ENCODE data around the gene OTOA. TPM values are rescaled to one million over a fixed set of nuclear protein-coding genes. Genes with fewer than 3 reads are reported as not detected.

OTOA gene
- total and polyA plus RNA-seq, 2 of the 13 experiments (the other 11 are each of a cell fraction or from before 2014, with no cell fraction given), result 0.05 to 0.15 TPM

GRCh38 chr16:21703589-21704174, 39.9 kb downstream of the OTOA start:
- Histone ChIP-seq H3K4me2 (ENCODE audit: low read depth, low read length) (no peak overlapping the region), H3K79me2 (ENCODE audit: insufficient read depth, low read length) (no peaks in the 10 kb centered on the region), H3K9me3 (ENCODE audit: low read length) (no peaks in the 10 kb centered on the region), H3K9ac (ENCODE audit: insufficient read depth, low read depth, low read length) (no peak overlapping the region), H3K27ac (ENCODE audit: extremely low read length, insufficient read depth, low read length) (no peak overlapping the region), H4K20me1 (ENCODE audit: insufficient read depth, low read length) (no peaks in the 10 kb centered on the region), H3K4me1 (ENCODE audit: insufficient read depth, low read length) (no peaks in the 10 kb centered on the region), H3K4me3 (replicated peaks in 1 of 3; ENCODE audit: insufficient read depth in 1 of 3, low read depth in 2 of 3, low read length in 3 of 3) (no peak overlapping the region), H3K27me3 (ENCODE audit: control insufficient read depth in 1 of 2, insufficient read depth in 2 of 2, low read length in 2 of 2) (peaks cover 2 to 25% of the 10 kb centered on the region in 2 experiments; a peak in 4 of 5 replicates), H3K36me3 (replicated peaks in 1 of 2; ENCODE audit: control insufficient read depth in 1 of 2, insufficient read depth in 2 of 2, low read length in 2 of 2) (no peaks in the 10 kb centered on the region), H2AFZ (ENCODE audit: low read length) (no peak overlapping the region)
- DNase-seq (ENCODE audit: low spot score) (no peak), FAIRE-seq (no peak), ATAC-seq (peak; percentile 22; the same call in 1 of the 3 replicates)
- WGBS (ENCODE audit: low lambda C conversion rate), result 12% methylated on average over 5 of the region's 5 CpGs
- in situ Hi-C loops (cut with HindIII; ENCODE audit: extremely low pct_ligation_motif_present, low pct_unique_long_range_greater_than_20kb), result no loop called here
- POLR2A ChIA-PET, result no interaction called here
- intact Hi-C loops (cut with micrococcal nuclease; ENCODE audit: unreplicated experiment), result no loop called here
- no TSS peak for BruUV-seq (replicated peaks)
- TF ChIP-seq ZNF34 (CRISPR knock-in tag; IDR thresholded peaks at IDR 0.05; ENCODE audit: borderline replicate concordance) (no peak), ZSCAN9 (CRISPR knock-in tag; IDR thresholded peaks at IDR 0.05; ENCODE audit: borderline replicate concordance) (no peak), SMAD1 (CRISPR knock-in tag; IDR thresholded peaks at IDR 0.05; ENCODE audit: borderline replicate concordance, low read depth) (no peak), NCOR1 (IDR thresholded peaks at IDR 0.05; ENCODE audit: borderline replicate concordance, low read length) (no peak), PRMT3 (CRISPR knock-in tag; IDR thresholded peaks at IDR 0.05; ENCODE audit: borderline replicate concordance, low read depth) (no peak), ZNF552 (CRISPR knock-in tag; IDR thresholded peaks at IDR 0.05; ENCODE audit: borderline replicate concordance) (no peak)
- CTCF ChIA-PET (ENCODE audit: low intra/inter-chr PET ratio, low total read pairs), result no interaction called here

- FAIRE-seq (no peak), DNase-seq (ENCODE audit: low spot score) (no peak), ATAC-seq (no peak)
- H3K4me2 ChIP-seq (ENCODE audit: low read depth, low read length), result no peak overlapping the region
- H3K9me3 ChIP-seq (ENCODE audit: low read length), result no peaks in the 10 kb centered on the region
- ChIA-PET POLR2A (no interaction called here), CTCF (ENCODE audit: low intra/inter-chr PET ratio, low total read pairs) (no interaction called here)
- H3K36me3 ChIP-seq (replicated peaks in 1 of 2; ENCODE audit: control insufficient read depth in 1 of 2, insufficient read depth in 2 of 2, low read length in 2 of 2), result no peaks in the 10 kb centered on the region
- no peak overlapping the region for H3K4me3 ChIP-seq (replicated peaks in 1 of 3; ENCODE audit: insufficient read depth in 1 of 3, low read depth in 2 of 3, low read length in 3 of 3)
- TF ChIP-seq ZNF691 (CRISPR knock-in tag; IDR thresholded peaks at IDR 0.05; ENCODE audit: borderline replicate concordance, low read depth) (no peak), ZNF629 (CRISPR knock-in tag; conservative IDR thresholded peaks at IDR 0.05) (peak; percentile 73), ZNF251 (CRISPR knock-in tag; IDR thresholded peaks at IDR 0.05) (no peak)
- peaks cover 2 to 25% of the 10 kb centered on the region in 2 experiments; a peak in 4 of 5 replicates for H3K27me3 ChIP-seq (ENCODE audit: control insufficient read depth in 1 of 2, insufficient read depth in 2 of 2, low read length in 2 of 2)
- H3K4me1 ChIP-seq (ENCODE audit: insufficient read depth, low read length), result no peaks in the 10 kb centered on the region
- in situ Hi-C loops (cut with HindIII; ENCODE audit: extremely low pct_ligation_motif_present, low pct_unique_long_range_greater_than_20kb) (no loop called here), intact Hi-C loops (cut with micrococcal nuclease; ENCODE audit: unreplicated experiment) (no loop called here)
- H2AFZ ChIP-seq (ENCODE audit: low read length), result no peak overlapping the region
- H4K20me1 ChIP-seq (ENCODE audit: insufficient read depth, low read length), result no peaks in the 10 kb centered on the region
- no peak overlapping the region for H3K9ac ChIP-seq (ENCODE audit: insufficient read depth, low read depth, low read length)
- no peak overlapping the region for H3K27ac ChIP-seq (ENCODE audit: extremely low read length, insufficient read depth, low read length)
- BruUV-seq (replicated peaks), result no TSS peak
- no peaks in the 10 kb centered on the region for H3K79me2 ChIP-seq (ENCODE audit: insufficient read depth, low read length)
- WGBS (ENCODE audit: low lambda C conversion rate), result 45% methylated on average over 5 of the region's 5 CpGs
Measured at GRCh38 chr16:21704266-21704665, 40.5 kb downstream of the OTOA start.
